Forelimb muscle (tissue), 1 donor: ENCODE measurements around the gene ADARB1. TPM values are rescaled to one million over a fixed set of nuclear protein-coding genes. Genes with fewer than 3 reads are reported as not detected.

Experiments
- DNase-seq: peaks from one replicate; pipeline ENCODE4 v3.0.0-alpha.2; 2013; ENCODE audit warnings: low read depth
- polyA plus RNA-seq: library from polyadenylated mRNA; unstranded; fragments of 120-200 nt; gene quantifications from one replicate; pipeline ENCODE4 v1.2.1, GENCODE V29; 2013; ENCODE audit not compliant: insufficient read length

ADARB1 gene
- polyA plus RNA-seq, 1 donor = 27.0 TPM

DNA sequence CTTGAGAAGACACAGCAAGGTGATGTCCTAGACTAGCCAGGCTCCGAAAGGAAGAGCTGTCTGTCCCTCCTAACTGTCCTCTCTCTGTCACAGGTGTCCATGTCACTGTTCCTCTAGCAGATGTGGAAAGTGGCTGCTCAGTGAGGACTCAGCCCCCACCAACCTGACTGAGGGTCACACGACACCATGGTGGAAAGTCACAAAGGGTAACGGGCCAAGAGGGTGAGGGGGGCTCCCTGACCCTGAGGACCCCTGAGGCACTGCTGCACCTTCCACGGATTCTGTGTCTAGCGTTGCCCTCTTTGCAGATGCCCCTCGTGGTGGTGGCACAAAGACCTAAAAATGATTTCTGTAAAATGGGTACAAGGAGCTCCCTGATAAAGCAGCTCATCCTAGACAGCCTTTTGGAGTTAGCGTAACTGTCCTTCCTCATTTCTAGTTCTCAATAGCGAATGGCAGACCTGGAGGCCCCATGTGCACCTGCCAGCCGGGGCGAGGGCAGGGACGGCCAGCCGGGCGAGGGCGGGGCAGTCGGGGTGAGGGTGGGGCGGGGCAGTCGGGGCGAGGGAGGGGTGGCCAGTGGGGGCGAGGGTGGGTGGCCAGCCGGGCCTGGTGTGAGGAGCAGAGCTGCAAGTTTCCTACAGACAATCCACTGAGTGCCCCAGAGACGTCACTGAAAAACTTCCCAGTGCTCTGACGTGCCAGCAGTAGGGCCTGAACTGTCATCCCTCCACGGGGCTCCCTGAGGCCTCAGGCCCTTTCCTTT lies 189.9 kb downstream of the ADARB1 start:
- DNase-seq = no peak

DNA sequence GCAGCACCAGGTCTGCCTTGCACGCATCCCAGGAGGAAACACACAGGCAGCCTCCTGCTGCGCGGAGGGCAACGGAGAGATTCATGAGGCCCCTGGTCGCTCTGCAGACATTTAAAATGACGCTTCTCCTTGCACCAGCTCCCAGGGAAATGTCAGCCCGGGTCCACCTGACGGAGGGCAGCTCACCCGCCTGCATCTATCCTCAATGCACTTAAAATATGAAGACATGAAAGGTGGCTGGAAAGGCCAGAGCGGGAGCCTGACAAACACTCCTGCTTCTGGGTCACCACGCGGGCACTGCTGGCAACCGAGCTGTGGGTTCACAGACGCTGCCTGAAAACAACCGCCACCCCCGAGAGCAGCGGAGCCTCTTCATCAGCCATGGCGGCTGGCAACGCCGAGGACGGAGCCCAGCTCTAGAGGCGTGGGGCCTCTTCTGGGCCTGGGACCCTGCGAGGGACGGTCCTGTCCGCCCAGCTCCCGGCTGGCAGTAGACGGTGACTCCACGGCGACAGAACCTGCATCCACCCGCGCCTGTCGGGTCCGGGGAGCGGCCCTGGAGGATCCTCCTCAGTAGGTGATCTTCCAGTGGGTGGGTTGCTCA lies 190.6 kb downstream of the ADARB1 start:
- no peak for DNase-seq

DNA sequence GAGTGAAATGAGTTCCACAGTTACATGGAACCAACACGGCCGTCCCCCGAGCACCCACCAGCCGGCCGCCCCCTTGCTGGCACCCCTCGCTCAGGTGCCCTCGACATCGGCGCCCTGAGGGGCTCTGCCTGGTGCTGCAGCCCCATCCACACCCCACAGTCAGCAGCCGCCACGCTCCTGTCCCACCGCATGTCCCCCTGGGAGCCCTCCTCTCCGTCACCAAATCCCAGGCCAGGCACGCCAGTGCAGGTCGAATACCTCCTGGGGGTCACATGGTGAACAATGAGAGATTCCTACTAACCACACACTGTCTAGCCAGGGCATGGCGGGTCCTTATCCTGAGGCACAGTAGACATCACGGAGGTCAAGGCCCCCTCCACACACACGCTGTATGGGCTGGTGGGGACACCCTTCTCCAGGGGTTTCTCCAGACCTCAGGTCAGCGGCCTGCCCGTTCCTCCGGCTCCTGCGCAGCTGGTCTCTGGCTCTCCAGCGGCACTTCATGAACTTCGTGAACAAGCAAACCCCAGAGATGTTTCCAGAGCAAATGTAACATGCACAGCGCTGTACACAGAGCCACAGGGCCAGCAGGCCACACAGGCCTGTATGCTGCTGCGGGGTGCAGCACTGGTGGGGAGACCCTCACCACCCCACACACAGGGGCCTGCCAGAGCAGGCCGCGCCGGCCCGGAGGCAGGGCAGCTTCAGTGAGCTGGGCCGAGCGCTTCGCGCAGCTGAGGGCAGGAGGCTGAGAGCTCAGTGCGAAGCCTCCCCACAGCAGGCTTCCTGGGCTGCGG lies 191.5 kb downstream of the ADARB1 start:
- no peak for DNase-seq

DNA sequence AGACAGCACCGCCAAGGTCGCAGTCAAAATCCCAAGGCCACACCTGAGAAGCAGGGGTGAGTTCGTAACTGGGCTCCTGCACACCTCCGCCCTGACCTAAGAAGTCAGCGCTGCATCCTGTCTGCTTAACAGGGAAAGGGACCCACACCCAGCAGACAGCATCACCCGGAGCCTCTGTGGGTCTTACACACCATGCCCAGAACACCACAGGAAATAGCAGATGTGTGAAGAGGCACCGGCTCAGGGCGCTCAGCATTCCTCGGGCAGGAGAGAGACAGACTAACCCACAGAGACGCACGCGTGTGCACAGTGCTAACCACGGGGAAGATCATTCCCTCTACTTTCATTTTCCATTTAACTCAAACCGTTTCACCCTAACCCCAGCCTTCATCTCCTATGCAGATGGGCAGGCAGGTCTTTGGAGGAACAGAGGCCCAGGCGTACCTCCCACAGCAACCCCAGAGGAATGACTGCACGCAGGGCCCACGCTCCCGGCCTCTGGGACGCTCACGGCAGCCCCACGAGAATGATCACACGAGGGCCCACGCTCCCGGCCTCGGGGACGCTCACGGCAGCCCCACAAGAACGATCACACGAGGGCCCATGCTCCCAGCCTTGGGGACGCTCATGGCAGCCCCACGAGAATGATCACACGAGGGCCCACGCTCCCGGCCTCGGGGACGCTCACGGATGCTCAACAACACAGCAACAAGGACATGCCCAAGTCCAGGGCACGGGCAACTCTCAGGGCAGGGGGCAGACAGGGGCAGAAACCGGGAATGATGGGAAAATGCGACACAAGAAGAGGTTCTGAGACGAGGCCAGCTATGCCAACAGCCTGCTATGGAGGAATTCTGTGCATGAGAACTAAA lies 192.4 kb downstream of the ADARB1 start:
- DNase-seq = no peak

DNA sequence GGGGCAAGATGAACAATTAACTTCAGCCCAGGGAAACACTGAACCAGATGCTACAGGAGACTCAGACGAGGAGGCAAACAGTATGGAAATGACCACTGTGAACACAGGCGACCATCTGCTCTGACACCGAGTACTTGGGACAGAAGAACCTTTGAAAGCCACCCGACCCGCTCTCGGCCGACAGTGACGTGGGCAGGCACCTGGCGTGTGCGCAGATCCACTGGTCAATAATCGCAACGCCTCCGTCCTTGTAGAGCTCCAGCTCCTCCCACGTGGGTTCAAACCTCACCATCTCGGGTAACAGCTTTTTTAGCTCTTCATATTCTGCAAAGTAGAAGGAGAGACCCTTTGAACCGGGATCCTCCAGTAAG lies 193.0 kb downstream of the ADARB1 start:
- DNase-seq = no peak

DNA sequence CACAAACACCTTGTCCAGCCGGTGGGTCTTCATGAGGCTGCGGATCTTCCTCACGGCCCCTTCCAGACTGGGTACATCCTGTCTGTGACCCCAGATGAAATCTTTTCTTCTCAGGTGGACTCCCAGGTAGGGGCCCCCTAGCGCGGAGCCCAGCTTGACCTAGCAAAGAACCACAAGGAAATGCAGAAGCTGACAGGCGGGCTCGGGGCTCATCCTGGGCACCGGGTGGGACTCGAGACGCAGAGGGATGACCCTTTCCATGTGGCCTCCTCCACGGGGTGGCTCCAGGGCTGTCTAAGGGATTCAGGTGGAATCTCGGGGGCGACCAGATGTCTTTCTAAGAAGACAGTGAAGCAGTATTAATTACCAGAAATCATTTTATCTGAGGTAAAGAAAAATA lies 195.5 kb downstream of the ADARB1 start:
- DNase-seq = no peak

DNA sequence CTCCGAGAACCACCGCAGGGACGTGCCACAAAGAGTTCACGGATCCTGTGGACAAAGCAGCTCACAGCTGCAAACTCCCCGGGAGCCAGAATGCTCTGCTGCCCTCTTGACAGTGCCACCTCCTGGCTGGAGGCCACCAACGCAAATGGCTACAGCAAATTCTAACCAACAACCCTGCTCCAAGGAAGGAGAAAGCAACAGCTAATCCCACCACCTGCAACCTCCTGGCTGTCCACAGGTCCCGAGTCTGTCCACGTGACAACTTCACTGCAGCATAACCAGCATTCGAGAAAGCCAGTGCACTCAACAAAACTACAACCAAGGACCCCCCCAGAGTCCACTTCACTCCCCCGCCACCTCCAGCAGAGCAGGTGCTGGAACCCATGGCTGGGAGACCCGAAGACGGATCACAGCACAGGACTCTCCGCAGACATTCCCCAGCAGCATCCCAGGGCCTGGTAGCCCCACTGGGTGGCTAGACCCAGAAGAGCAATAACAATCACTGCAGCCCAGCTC lies 196.0 kb downstream of the ADARB1 start:
- DNase-seq = no peak

Other genes starting within 250 kb of the ADARB1 start
- 129 TPM for gene PTTG1IP, start 200.9 kb upstream of the ADARB1 start, polyA plus RNA-seq
- gene ITGB2, start 153.7 kb upstream of the ADARB1 start, polyA plus RNA-seq = 11.2 TPM
- 23.4 TPM for gene SLX9, start 134.6 kb upstream of the ADARB1 start, polyA plus RNA-seq
- 32.8 TPM for gene POFUT2, start 213.3 kb downstream of the ADARB1 start, polyA plus RNA-seq